ENCODE results near the gene C1orf50.

GRCh38 chr1:42824481-42825035, 57.5 kb downstream of the C1orf50 start:
- TF ChIP-seq CTCF (IDR thresholded peaks at IDR 0.05) = no peak
- TF ChIP-seq POLR2AphosphoS5 (IDR thresholded peaks at IDR 0.05) = no peak
- no peak for TF ChIP-seq POLR2A (IDR thresholded peaks at IDR 0.05; ENCODE audit: low read depth)
- no peak for TF ChIP-seq EP300 (IDR thresholded peaks at IDR 0.05)
